ENCODE measurements around the gene CBFA2T3. TPM values are rescaled to one million over a fixed set of nuclear protein-coding genes. Genes with fewer than 3 reads are reported as not detected.
A peak's percentile ranks its signal among the peaks of the same experiment; 100 is the strongest.
"Not testable (repeated sequence)": the region's sequence is repeated elsewhere in the genome, so short reads cannot be mapped to it uniquely, and the experiment has no call there.

The CBFA2T3 gene
- not detected in 2 replicates for total RNA-seq (2014; rRNA removed; shearing (Covaris generic))

DNA sequence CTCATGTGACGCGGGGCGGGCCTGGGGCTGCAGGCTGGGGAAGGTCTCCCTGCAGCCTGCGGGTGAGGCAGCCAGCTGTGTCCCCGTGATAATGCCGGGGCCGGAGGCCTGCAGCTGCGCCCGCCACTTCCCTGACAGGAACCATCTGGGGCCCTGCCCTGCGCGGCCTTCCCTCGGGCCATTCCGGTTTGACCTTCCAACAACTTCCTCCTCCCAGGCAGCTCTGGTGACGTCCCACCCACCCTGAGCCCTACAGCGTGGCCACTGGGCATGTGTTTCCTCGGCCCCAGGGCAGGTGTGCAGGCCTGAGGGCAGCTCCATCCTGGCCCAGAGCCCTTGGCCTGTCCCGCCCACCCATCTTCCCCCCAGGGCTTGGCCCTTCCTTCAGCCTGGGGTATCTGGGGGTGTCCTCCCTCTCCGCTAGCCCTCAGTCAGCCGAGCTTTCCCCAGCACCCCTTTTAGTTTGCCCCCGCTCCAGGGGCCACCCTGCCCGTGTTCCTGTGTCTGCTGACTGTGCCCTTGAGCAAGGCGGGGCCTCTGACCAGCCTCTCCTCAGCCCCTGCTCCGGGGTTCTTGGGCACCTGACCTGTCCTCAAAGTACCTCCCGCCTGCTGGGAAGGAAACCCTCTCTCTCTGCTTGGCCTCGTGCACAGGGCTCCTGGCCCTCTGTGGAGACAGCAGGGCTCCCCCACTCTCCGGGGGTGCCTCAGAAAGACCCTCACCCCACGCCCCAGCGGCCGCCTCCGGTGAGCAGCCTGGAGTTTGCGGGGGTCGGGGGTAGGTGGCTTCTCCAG is at the start of gene CBFA2T3:
Gene CBFA2T3 (minus strand): TSS at position 190 of the 794 bp plus-strand sequence. CDS start 400 bp downstream, outside the sequence.
- DNase-seq (ENCODE audit: low read depth) = peak; percentile 37

DNA sequence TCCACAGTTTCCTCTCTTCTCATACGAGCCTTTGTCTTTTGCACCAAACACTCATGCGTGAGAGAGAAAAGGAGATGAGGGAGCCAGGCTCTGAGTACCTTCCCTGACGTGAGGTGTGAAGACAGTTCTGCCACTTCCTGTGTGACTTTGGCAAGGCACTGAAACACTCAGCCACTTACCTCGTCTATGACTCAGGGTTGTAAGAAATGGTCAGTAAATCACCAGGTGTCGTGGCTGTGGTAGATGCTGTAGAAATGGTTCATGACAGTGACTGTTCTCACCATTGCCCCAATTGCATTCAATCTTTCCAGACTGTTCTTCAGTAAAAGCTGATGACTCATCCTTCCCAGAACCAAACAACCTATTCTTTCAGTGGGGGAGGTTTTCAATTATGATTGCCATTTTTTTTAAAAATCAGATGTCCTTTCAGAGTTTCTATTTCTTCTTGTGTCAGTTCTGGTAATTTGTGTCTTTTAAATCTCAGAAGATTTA is 49.2 kb upstream of the CBFA2T3 start:
- peak; percentile 31 for DNase-seq (ENCODE audit: low read depth)

DNA sequence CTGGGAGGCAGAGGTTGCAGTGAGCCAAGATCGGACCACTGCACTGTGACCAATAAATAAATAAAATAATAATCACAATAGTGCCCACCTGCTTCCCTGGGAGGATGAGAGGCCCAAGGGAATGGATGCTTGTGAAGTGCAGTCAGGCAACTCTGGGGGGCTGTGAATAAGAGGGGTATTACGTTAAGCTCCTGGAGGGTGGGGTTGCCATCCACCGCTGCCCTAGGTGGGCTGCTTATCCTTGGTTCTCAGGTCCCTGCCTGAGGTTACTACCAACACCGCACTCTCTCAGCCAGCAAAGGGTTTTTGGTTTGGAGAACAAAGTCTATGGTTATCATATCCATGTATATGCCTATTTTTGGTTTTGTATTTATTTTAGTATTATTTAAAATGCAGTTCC is 48.6 kb upstream of the CBFA2T3 start:
- DNase-seq (ENCODE audit: low read depth) = no peak

DNA sequence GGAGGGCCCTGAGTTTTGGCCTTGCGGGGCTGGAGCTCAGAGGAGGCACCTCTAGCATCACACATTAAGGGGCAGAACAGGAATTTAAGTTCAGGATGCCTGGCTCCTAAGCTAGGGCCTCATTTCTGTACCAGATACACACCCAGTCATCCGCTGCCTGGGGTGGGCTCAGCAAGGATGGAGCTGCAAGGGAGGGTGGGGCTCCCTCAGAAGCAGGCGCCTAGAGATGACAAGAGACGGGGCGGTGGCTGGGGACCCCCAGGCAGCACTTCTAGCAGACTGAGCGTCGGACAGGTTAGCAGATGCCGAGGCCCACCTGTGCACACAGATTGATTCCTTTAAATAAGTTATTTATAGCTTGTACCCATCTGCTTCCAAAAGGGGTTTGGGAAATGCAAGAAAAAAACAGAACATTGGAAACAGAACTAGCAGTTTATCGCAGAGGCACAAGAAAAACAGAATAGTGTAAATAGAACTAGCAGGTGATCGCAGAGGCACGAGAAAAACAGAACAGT is 47.6 kb upstream of the CBFA2T3 start:
- DNase-seq (ENCODE audit: low read depth) = no peak

DNA sequence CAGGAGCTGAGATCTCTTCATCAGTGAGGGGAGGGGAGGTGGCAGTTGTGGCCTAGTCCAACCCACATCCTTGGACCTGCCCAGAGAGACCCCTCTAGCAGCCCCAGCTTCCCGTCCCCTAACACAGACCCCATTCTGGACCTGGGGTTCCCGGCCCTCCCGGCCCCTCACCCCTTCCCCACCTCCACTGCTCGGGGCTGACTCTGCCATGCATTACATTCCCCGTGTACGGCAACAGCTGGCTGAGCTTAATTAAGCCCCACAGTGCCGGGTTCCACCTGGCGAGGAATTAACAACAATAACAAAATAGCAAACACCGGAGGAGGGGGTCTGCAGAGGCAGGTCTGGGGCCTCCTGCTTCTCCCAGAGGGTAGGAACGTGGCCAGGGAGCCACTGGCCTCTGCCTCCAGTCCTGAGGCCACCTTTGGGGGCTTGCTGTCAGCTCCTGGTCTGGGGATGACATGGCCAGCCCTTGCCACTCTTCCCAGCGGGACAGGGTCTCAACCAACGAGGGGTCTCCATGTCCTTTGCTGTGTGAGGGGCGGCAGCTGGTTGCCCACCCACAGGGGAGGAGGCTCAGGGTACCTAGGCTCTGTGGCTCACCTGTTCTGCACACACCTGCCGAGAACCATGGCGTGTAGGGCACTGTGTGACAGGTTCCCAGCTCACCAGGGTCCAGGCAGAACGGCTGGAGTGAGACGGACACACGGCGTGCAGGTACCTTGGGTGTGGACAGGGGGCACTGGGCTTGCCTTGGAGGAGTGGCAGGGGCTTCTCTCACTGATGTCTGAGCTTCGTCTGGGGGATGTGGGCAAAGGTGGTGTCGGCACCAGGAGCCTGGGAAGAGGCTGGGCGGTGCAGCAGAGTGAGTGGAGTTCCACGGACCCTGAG is 46.9 kb upstream of the CBFA2T3 start:
- DNase-seq (ENCODE audit: low read depth) = no peak

DNA sequence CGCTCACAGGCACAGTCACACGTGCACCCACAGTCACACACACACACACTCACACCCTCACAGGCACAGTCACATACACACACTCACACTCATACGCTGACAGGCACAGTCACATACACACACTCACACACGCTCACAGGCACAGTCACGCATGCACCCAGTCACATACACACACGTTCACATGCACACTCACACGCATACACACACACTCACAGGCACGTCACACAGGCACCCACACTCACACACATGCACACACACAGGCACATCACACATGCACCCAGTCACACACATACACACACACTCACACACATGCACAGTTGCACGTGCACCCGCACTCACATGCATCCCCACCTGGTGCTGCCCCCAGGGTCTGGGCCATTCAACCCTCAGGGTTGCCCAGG is 46.1 kb upstream of the CBFA2T3 start:
- no peak for DNase-seq (ENCODE audit: low read depth)

DNA sequence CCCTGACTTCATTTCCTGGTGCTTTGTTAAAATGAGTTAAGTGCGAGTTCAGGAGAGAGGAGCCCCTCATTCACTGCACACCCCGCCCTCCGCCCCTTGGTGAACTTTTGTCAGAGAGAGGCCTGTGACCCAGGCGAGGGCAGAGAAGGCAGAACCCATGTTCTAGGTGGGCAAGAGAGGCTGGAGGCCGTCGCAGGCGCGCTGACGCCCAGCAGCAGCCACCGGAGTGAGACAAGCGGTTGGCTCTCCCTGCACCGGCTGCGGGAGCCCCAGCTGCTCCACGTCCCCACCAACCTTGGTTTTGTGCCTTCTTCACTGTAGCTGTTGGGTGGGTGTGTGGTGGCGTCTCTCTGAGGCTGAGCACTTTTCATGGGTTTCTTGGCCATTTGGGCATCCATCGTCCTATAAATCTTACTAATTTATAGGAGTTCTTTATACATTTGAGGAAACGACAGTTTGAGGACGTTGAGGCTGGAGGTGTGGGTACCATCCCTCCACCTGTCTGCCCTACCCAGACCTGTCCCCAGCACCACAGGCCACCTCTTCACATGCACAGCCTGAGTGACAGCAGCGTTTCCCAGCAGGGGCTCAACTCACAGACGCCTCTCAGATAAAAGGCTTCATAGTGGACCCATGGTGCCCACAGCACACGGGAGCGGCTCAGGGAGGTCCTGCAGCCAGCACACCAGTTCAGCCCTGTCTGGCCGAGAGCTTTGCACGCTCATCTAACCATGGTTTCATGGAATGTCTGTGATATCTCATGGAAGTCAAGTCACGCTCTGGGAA is 45.2 kb upstream of the CBFA2T3 start:
- DNase-seq (ENCODE audit: low read depth) = no peak

DNA sequence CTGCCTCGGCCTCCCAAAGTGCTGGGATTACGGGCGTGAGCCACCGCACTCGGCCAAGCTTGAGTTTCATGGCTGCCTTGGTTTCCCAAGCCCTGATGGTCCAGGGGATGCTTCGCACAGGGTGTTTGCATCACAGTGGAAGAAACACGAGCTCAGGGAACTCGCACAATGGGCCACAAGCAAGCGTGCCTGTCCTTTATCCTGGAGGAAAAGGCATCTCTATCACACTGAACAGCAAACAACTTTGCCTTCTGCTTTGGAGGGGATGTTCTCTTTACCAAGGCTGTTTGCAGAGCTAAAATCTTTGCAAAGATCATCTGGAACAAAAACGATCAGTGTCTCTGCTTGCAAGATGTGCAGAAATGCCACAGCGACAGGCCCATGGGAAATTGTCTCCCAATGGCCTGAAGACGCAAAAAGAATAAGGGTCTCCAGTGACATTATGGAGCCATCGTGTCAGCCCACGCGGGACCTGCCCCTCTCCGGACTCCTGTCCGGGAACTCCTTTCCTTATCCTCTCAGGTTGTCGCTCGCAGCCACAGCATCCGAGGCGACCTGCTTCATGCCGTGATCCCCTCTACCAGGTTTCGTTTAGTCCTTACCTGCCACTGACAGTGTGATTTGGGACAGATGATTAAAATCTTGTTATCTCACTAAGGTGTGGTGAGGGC is 44.1 kb upstream of the CBFA2T3 start:
- DNase-seq (ENCODE audit: low read depth) = no peak

DNA sequence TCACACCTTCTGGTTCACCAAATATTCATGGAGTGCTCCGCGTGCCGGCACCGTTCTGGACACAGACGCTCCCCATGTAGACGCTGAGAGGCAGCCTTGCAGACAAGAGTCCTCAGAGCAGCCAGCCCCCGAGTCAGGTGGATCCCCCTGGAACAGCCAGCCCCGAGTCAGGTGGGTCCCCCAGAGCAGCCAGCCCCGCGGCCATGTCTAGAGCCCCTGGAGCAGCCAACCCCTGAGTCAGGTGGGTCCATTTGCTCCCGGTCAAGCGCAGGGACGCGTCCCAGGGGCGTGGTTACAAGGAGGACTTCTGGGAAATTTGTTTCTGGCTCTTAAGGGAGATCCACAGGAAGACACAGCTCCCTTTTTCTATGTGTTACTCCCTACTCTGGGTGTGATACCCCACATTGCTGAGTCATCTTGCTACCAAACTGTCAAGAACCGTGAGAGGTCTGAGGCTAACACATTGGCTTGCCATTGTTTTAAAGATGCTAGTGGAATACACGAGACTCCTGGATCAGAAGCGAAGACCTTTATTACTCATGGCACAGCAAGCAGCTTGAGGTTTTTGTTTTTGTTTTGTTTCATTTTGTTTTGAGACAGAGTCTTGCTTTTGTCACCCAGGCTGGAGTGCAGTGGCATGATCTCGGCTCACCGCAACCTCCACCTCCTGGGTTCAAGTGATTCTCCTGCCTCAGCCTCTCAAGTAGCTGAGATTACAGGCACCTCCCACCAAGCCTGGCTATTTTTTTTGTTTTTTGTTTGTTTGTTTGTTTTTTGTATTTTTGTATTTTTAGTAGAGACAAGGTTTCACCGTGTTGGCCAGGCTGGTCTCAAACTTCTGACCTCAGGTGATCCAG is 43.3 kb upstream of the CBFA2T3 start:
- peak; percentile 27 for DNase-seq (ENCODE audit: low read depth)

DNA sequence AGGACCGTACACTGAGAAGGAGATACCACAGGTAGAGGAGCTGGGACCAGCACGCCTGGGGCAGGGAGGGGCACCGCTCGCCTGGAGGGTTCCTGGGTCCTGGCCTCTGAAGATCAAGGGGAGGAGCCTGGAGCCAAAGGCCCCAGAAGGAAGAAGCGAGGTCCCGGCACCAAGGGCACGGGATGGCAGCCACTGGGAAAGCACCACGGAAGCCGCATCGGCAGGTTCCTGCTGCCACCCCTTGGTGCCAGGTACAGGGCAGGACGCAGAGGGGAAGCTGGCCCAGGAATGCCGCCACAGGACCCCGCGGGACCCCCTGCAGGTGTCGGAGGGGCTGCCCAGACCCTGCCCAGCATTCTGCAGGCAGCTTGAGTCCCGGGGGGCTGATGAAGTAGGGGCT is 42.5 kb upstream of the CBFA2T3 start:
- no peak for DNase-seq (ENCODE audit: low read depth)

DNA sequence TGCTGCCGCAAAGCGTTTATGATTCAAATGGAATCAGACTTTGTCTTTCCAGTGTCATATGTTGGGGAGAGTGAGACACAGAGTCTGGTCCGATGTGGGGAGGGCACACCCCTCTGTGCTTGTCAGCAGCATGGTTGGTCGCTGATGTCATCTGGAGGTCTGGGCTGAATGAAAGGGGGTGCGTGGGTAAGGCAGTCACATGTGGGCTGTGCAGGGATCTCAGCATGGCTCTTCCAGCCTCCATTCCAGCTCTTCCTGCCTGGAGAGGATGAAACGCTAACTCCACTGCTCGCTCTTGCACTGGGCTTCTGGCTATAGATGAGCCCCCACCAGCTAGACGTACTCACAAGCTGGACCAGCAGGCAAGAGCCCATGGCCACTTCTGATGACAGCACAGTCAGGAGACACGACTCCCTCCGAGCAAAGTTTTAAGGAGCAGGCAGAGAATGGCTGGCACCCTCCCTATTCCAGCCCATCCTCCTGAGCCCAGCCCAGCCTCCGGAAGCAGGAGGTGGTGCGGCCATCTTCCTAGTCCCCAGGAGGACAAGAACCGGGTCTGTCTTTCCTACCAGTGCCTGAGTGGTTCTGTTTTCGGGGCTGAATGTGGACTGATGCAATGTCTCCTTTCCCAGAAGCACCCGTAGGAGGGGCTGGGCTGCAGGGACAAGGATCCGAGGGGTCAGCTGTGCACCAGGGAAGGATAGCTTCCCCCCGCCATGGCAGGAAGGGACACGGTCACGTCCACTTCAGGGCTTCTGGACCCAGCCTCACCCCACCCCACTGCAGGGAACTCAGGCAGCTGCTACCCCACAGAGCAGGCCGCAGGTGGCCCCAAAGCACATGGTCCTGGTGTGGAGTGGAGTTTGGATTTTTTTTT is 41.5 kb upstream of the CBFA2T3 start:
- peak; percentile 13 for DNase-seq (ENCODE audit: low read depth)

DNA sequence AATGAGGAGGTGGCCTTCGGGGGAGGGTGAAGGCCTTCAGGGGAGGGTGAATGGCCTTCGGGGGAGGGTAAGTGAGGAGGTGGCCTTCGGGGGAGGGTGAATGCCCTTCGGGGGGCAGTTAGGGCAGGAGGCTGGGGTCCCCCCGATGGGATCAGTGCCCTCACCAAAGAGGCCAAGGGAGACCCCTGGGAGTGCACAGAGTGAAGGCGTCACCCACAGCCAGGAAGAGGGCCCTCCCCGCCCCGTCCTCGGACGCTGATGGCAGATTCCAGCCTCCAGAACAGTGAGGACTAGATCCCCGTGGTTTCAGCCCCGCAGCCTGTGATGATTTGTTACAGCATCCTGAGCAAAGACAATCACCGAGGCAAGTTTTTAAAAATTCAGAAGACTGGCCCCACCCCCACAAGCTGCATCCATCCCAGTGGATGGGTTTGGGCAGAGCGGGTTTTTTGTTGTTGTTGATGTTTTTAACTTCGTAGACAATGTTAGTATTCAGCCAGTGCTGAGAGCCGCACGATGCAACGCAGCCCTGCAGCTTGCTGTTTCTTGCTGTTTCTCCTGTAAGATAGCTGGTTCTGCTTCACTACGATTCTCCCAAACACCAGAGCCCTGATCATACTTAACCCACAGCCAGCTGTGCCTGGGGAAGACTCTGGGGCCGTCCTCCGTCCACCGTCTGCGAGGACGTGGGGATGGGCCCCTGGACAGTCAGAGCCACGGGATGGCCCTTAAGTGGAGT is 40.7 kb upstream of the CBFA2T3 start:
- DNase-seq (ENCODE audit: low read depth) = no peak

DNA sequence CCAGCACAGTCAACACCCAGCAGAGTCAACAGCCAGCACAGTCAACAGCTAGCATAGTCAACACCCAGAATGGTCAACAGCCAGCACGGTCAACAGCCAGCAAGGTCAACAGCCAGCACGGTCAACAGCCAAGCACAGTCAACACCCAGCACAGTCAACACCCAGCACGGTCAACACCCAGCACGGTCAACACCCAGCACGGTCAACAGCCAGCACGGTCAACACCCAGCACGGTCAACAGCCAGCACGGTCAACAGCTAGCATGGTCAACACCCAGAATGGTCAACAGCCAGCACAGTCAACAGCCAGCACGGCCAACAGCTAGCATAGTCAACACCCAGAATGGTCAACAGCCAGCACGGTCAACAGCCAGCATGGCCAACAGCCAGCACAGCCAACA is 39.6 kb upstream of the CBFA2T3 start:
- DNase-seq (ENCODE audit: low read depth) = not testable (repeated sequence)

DNA sequence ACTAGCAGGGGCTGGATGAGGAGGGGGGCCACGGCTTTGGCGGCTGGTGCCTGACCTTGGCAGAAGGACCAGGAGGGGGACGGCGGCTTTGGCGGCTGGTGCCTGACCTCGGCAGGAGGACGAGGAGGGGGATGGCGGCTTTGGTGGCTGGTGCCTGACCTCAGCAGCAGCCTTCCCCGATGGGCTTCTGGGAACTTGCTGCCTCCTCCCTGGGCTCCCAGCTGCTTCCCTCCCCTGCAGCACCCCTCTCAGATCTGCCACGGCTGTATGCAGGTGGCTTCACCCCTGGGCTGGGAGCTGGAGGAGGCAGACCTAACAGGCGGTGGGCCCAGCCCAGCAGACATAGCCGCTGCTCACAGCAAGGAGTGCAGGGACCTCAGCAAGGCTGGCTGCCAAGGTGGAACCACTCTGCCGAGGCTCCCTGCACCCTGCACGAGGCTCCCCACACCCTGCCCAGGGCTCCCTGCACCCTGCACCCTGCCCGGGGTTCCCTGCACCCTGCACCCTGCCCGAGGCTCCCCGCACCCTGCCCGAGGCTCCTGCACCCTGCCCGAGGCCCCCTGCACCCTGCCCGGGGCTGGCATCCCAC is 38.4 kb upstream of the CBFA2T3 start:
- DNase-seq (ENCODE audit: low read depth) = no peak

DNA sequence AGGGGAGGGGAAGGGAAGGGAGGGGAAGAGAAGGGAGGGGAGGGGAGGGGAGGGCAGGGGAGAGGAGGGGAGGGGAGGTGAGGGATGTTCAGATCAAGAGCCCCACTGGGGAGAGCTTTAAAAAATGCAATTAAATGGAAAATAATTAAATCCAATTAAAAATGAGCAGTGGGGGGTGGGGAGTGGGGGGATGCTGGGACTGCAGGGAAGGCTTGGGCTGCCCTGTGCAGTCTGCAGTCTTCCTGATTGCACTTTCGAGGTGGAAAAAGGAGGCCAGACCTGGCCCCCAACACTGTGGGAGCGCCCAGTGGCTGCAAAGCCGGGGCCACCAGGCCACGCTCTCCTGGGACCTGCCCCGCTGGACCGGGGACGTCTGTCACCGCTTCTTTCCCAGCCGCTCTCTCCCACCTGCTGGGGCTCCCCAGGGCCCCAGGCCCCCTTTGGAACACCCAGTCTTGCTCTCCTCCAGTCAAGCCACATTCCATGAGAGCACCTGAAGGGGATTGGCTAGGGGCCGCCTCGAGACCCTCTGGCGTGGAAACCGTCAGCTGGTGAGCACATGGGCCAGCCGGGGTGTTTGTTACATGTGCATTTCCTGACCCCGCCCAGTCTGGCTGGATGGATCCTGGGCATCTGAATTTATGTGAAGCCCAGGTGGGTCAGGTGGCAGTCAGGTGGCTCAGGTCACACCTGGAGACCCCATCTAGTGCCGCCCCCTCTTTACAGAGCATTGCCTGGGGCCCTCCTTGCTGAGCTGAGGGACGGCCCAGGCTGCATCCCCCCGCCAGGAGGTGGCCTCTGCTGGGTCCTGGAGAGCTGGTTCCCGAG is 37.6 kb upstream of the CBFA2T3 start:
- DNase-seq (ENCODE audit: low read depth) = no peak

DNA sequence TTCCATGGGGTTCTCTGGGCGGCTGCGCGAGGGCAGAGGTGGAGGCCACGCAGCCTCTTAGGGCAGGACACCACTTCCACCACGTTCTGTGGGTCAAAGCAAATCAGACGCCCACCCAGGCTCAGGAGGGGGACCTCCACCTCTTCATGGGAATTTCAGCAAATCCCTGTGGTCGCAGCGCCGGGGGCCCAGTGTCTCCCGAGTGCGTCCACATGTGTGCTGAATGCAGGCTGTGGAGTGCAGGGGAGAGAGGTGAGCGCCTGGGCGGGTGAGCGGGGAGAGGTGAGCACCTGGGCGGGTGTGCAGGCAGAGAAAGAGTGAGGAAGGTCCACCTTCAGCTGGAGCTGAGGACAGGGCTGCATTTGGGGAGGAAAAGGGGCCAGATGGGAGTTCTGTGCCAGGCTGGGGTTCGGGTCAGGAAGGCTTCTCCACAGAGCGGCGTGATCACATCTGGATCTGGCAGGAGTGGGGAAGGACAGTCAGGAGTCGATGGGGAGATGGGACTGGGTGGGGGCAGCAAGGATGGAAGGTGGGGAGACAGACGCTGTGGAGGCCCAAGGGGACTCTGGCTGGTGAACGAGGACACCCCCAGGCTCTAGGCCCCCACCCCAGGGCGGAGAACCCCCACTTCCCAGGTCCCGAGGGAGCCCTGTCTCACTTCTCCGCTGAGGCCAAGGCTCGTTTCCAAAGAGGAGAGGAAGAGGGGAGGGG is 36.8 kb upstream of the CBFA2T3 start:
- no peak for DNase-seq (ENCODE audit: low read depth)

All from M059J (cell line).